Measurements from ENCODE around the gene IGSF9B.
A peak's percentile ranks its signal among the peaks of the same experiment; 100 is the strongest.

Gene IGSF9B

GRCh38 chr11:133952199-133953190 is 4.3 kb downstream of the IGSF9B start:
- Histone ChIP-seq H2BK15ac (ENCODE audit: low read length) (no peak overlapping the region), H3K36me3 (replicated peaks in 1 of 2; ENCODE audit: control insufficient read depth in 2 of 2, insufficient read depth in 2 of 2, low read length in 2 of 2) (no peaks in the 10 kb centered on the region), H2AK5ac (ENCODE audit: low read depth, low read length) (peak overlapping the region; percentile 41), H2AFZ (ENCODE audit: low read length) (peak overlapping the region; percentile 80), H3K4ac (ENCODE audit: low read length) (no peak overlapping the region), H3K14ac (ENCODE audit: low read length) (no peak overlapping the region), H3K4me3 (ENCODE audit: low read length in 2 of 2) (peak overlapping the region in 1 of 2 donors; percentile 56), H3K9me3 (replicated peaks in 1 of 2; ENCODE audit: control insufficient read depth in 2 of 2, insufficient read depth in 1 of 2, low read depth in 1 of 2, low read length in 2 of 2) (no peaks in the 10 kb centered on the region), H2BK120ac (ENCODE audit: low read depth, low read length) (no peak overlapping the region), H3K23ac (ENCODE audit: low read depth, low read length, poor library complexity) (no peak overlapping the region), H3K4me1 (ENCODE audit: control insufficient read depth in 2 of 2, insufficient read depth in 1 of 2, low read depth in 1 of 2, low read length in 2 of 2) (peaks cover 47 to 48% of the 10 kb centered on the region in 2 donors), H2BK12ac (ENCODE audit: low read length) (peak overlapping the region; percentile 63), H3K18ac (ENCODE audit: low read length) (peak overlapping the region; percentile 69), H4K8ac (ENCODE audit: low read depth, low read length) (no peak overlapping the region), H3K4me2 (ENCODE audit: insufficient read depth, low read length, poor library complexity, severe bottlenecking) (no peak overlapping the region), H3K27me3 (ENCODE audit: control insufficient read depth in 3 of 3, insufficient read depth in 3 of 3, low read depth in 1 of 3, low read length in 3 of 3) (peaks cover 7 to 31% (median 21%) of the 10 kb centered on the region in 3 experiments), H4K91ac (ENCODE audit: low read depth, low read length, poor library complexity) (peak overlapping the region; percentile 6), H3K79me1 (ENCODE audit: low read depth, low read length) (peaks cover 12% of the 10 kb centered on the region), H3K27ac (replicated peaks; ENCODE audit: low read length) (no peak overlapping the region), H3K9ac (ENCODE audit: low read depth, low read length, poor library complexity) (peak overlapping the region; percentile 56), H2BK5ac (ENCODE audit: low read length) (no peak overlapping the region)
- DNase-seq (ENCODE audit: low spot score), result no peak
- WGBS, 2 donors (ENCODE audit: extremely low coverage in 2 of 2, insufficient read length in 2 of 2, insufficient replicate concordance in 1 of 2), result no CpG with 5 or more reads among the region's 10 CpGs

GRCh38 chr11:133951327-133952198 is 5.2 kb downstream of the IGSF9B start:
- Histone ChIP-seq H3K79me1 (ENCODE audit: low read depth, low read length) (peaks cover 12% of the 10 kb centered on the region), H2AK5ac (ENCODE audit: low read depth, low read length) (no peak overlapping the region), H2BK5ac (ENCODE audit: low read length) (no peak overlapping the region), H2AFZ (ENCODE audit: low read length) (peak overlapping the region; percentile 80), H3K27ac (replicated peaks; ENCODE audit: low read length) (peak overlapping the region; percentile 32), H2BK12ac (ENCODE audit: low read length) (no peak overlapping the region), H2BK120ac (ENCODE audit: low read depth, low read length) (no peak overlapping the region), H3K27me3 (ENCODE audit: control insufficient read depth in 3 of 3, insufficient read depth in 3 of 3, low read depth in 1 of 3, low read length in 3 of 3) (peaks cover 7 to 31% (median 21%) of the 10 kb centered on the region in 3 experiments), H3K23ac (ENCODE audit: low read depth, low read length, poor library complexity) (peak overlapping the region; percentile 3), H2BK15ac (ENCODE audit: low read length) (peak overlapping the region; percentile 28), H4K91ac (ENCODE audit: low read depth, low read length, poor library complexity) (no peak overlapping the region), H3K4me2 (ENCODE audit: insufficient read depth, low read length, poor library complexity, severe bottlenecking) (peak overlapping the region; percentile 37), H3K18ac (ENCODE audit: low read length) (peak overlapping the region; percentile 73), H3K4me3 (ENCODE audit: low read length in 2 of 2) (peak overlapping the region; percentile 5 to 19), H3K36me3 (replicated peaks in 1 of 2; ENCODE audit: control insufficient read depth in 2 of 2, insufficient read depth in 2 of 2, low read length in 2 of 2) (no peaks in the 10 kb centered on the region), H3K4me1 (ENCODE audit: control insufficient read depth in 2 of 2, insufficient read depth in 1 of 2, low read depth in 1 of 2, low read length in 2 of 2) (peaks cover 54 to 55% of the 10 kb centered on the region in 2 donors), H4K8ac (ENCODE audit: low read depth, low read length) (no peak overlapping the region), H3K9me3 (replicated peaks in 1 of 2; ENCODE audit: control insufficient read depth in 2 of 2, insufficient read depth in 1 of 2, low read depth in 1 of 2, low read length in 2 of 2) (no peaks in the 10 kb centered on the region), H3K4ac (ENCODE audit: low read length) (no peak overlapping the region), H3K14ac (ENCODE audit: low read length) (no peak overlapping the region), H3K9ac (ENCODE audit: low read depth, low read length, poor library complexity) (peak overlapping the region; percentile 71)
- no CpG with 5 or more reads among the region's 32 CpGs for WGBS, 2 donors (ENCODE audit: extremely low coverage in 2 of 2, insufficient read length in 2 of 2, insufficient replicate concordance in 1 of 2)
- DNase-seq (ENCODE audit: low spot score), result no peak

- Histone ChIP-seq H3K4me3 (ENCODE audit: low read length in 2 of 2) (no peak overlapping the region), H3K79me1 (ENCODE audit: low read depth, low read length) (peaks cover 12% of the 10 kb centered on the region), H2BK120ac (ENCODE audit: low read depth, low read length) (no peak overlapping the region), H3K36me3 (replicated peaks in 1 of 2; ENCODE audit: control insufficient read depth in 2 of 2, insufficient read depth in 2 of 2, low read length in 2 of 2) (no peaks in the 10 kb centered on the region), H2AFZ (ENCODE audit: low read length) (peak overlapping the region; percentile 80), H3K9ac (ENCODE audit: low read depth, low read length, poor library complexity) (peak overlapping the region; percentile 71), H4K91ac (ENCODE audit: low read depth, low read length, poor library complexity) (no peak overlapping the region), H3K9me3 (replicated peaks in 1 of 2; ENCODE audit: control insufficient read depth in 2 of 2, insufficient read depth in 1 of 2, low read depth in 1 of 2, low read length in 2 of 2) (no peaks in the 10 kb centered on the region), H2BK12ac (ENCODE audit: low read length) (no peak overlapping the region), H2BK5ac (ENCODE audit: low read length) (no peak overlapping the region), H3K4me1 (ENCODE audit: control insufficient read depth in 2 of 2, insufficient read depth in 1 of 2, low read depth in 1 of 2, low read length in 2 of 2) (peaks cover 61% of the 10 kb centered on the region in 2 donors), H3K4me2 (ENCODE audit: insufficient read depth, low read length, poor library complexity, severe bottlenecking) (peak overlapping the region; percentile 37), H3K18ac (ENCODE audit: low read length) (peak overlapping the region; percentile 50), H4K8ac (ENCODE audit: low read depth, low read length) (no peak overlapping the region), H3K14ac (ENCODE audit: low read length) (no peak overlapping the region), H2BK15ac (ENCODE audit: low read length) (peak overlapping the region; percentile 42), H2AK5ac (ENCODE audit: low read depth, low read length) (no peak overlapping the region), H3K27me3 (ENCODE audit: control insufficient read depth in 3 of 3, insufficient read depth in 3 of 3, low read depth in 1 of 3, low read length in 3 of 3) (peaks cover 5 to 31% (median 18%) of the 10 kb centered on the region in 3 experiments), H3K4ac (ENCODE audit: low read length) (no peak overlapping the region), H3K23ac (ENCODE audit: low read depth, low read length, poor library complexity) (no peak overlapping the region), H3K27ac (replicated peaks; ENCODE audit: low read length) (no peak overlapping the region)
- no peak for DNase-seq (ENCODE audit: low spot score)
- no CpG with 5 or more reads among the region's 17 CpGs for WGBS, 2 donors (ENCODE audit: extremely low coverage in 2 of 2, insufficient read length in 2 of 2, insufficient replicate concordance in 1 of 2)
Observed at GRCh38 chr11:133950874-133951326, 5.9 kb downstream of the IGSF9B start.
